ELF-1 (cell line): Measurements from ENCODE around the gene TUBA8.
"Not testable (repeated sequence)": the region's sequence is repeated elsewhere in the genome, so short reads cannot be mapped to it uniquely, and the experiment has no call there.

Experiments
- DNase-seq: peaks from one replicate; pipeline ENCODE4 v3.0.0-alpha.2; 2016; ENCODE audit warnings: low read depth, low spot score

Gene TUBA8

DNA sequence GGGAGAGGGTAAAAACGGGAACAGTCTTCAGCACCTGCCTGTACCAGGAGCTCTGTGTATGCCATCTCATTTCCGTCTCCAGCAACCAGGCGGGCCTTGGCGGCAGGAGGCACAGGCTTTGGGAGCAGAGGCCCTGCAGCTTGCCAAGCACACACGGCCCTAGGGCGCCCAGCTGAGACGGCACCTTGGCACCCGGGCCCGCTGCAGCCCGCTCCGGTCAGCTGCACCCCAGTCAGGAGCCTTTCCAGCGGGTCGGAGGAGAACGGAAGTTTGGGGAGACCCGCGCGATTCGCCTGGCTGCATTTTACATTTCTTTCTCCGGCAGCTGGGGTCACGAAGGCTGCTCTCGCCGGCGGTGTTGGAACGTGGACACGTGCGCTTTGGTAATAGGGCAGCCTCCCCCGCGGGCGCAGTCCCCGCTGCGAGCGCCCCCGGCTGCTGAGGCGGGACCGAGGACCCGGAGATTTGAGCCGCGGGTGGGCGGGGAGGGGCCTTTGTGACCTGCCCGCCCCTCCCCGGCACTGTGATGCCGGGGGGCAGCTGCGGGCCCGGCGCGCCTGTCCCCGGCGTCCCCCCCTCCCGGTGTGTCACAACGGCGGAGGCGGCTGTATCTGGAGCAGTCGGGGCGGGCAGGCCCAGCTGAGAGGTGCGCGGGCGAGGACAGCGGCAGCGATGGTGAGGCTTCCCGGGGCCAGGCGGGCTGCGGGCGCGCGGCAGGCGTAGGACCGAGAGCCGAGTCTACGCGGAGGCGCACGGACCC, at the start of gene TUBA8:
TUBA8 (plus strand) TSS at position 616 of the 760 bp plus-strand sequence; CDS start at position 673, 57 bp downstream.
- DNase-seq: peak; percentile 43

DNA sequence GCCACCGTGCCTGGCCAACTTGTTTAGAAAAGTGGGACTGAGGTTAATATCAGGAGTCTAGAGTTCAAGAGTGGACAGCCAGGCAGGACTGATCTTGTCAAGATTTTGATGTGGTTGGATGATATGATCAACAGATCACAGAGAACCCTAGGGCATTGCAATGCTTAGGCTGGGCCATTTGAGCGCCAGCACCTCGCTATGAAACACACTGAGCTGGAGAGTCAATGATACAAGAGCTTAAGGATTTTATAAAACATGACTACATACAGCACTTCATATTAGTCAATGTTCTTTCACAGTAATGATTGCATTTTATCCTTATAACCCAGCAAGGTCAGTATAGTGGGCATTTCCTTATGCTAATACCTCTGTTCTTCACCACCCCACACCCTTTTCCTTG, 48.2 kb upstream of the TUBA8 start:
- DNase-seq: no peak

DNA sequence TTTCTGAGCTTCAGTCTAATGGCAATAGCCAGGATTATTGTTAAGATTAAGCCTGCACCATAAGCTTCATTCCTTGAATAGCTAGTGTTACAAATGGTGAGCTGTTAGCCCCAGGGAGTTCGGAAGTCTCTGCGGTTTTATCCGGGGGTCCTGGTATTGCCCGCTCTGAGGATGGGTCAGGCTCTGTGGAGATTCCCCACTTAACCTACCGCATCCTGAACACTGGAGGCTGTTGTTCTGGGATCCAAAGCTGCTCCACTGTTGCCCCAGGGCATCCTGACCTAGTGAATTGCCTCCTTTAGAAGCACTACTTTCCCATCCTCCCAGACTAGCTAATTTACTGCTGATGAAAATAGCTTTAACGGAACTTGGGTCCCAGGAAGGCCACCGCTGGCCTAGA, 47.3 kb upstream of the TUBA8 start:
- DNase-seq: peak; percentile 67

DNA sequence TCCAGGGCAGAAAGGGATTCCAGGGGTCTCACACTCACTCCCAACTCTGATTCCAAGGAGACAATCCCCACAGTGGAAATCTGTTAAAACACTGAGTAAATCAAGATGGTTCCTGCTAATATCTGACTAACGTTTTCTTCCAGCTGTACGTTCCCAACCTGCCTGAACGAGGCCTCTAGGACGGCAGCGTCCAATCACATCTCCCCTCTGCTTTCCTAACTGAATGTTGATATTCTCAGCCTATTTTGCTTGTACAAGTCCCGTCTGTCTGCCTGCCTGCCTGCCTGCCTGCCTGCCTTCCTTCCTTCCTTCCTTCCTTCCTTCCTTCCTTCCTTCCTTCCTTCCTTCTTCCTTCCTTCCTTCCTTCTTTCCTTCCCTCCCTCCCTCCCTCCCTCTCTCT, 46.9 kb upstream of the TUBA8 start:
- not testable (repeated sequence) for DNase-seq

DNA sequence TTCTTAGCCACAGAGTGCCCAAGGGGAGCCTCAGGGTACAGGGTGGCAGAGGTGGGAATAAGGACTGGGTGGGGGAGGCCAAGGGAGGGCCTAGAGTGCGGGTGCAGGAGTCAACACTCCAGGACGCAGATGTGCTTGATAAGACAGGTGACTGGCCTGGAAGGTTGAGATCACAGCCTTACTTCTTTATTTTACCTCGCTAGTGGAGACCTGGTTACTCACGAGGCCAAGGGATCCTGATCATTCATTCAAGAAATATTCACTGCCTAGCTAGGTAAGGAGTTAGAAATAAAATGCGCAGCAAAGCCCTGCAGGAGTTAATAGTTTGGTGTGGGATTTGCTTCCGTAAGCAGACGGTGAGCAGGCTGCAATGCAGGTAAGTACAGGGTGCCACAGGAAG, 46.0 kb upstream of the TUBA8 start:
- DNase-seq: no peak

DNA sequence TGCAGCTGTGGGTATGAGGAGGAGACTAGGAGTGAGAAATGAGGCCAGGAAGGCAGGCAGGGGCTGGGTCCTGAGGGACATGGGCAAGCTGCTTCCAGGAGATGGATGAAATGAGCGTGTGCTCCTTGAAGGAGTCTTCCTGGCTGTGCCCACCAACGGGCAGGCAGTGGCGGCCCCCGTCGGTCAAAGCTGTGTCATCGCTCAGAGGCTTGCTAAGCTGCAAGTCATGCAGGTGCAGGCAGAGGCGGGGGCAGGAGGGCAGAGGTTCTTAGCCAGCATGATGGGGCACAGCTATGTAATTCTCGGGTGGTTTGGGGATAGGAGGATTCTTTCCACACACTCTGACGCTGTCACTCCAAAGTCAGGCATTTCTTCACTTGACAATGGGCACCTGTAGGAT, 45.4 kb upstream of the TUBA8 start:
- peak; percentile 16 for DNase-seq

DNA sequence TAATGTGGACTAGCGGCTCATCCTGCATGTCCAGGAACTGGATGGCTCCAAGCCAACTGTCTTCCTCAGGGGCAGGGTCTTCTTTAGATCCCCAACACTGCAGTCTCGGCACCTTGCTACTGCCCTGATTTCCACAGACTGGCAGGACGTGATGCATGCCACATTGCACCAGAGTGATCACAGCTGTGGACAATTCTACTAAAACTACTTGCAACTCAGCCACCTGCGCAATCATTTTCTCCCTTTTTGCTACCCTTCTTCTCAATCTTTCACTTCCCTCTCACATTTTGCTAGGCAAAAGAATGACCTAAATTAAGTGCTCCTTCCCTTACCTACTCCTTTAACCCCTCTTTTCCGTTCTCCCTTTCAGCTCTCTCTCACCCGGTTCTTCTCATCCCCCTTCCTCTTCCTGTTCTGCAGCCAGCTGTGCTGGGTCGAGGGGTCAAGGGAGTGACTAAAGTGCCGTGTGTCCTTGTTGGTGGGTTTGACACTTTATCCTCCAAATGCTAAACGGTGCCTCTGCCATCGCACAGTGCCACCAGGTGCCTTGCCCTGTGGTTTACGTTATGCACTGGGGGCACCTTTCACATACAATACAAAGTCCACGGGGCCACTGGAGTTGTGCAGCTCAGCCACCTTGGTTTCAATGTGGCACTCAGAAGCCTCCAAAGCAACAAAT, 44.3 kb upstream of the TUBA8 start:
- no peak for DNase-seq

DNA sequence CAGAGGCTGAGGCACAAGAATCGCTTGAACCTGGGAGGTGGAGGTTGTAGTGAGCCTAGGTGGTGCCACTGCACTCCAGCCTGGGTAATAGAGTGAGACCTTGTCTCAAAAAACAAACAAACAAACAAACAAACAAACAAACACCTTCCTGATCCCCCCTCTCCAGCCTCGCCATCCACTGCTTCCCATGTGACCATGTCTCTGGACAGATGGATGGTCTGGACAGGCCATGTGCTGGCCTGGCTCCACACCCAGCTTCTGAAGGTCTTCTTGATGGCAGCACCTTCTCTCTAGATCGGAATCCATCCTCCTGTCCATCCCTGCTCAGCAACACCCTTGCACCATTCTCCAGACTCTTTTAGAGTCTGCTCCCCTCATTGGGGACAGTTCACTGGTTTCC, 43.5 kb upstream of the TUBA8 start:
- no peak for DNase-seq

DNA sequence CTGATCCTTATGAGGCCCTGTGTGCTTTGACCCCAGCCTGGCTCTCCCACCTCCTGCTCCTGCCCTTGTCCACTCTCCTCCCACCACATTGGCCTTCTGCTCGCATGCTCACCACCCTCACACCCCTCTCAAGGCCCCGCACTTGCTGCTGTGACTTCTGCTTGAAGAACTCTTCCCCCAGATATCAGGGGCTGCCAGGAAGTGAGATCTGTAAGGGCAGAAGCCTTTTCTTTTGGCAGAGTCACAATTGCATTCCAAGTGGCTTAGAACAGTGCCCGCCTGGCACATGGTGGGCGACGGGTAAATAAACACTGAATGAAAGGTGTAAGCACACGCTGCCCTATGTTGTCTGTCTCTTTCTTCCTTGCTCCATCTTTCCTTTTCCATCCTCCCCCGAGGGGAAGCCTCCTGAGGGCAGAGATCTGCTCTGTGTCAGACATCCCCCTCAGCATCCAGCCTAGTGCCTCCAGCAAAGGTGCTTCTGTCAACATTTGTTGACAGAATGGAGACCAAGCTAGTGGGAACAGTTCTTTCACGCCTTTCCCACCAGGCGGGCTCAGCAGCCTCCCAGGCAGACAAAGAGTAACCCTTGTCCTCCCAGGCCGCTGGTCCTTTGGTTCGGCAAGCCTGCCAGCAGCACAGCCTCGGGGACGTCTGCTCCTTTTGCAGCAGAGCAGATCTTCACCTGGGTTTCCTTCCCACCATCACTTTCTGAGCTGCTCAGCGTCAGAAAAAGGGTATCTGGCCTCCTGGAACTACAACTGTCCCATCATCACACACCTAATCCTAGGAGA, 42.9 kb upstream of the TUBA8 start:
- peak; percentile 85 for DNase-seq

DNA sequence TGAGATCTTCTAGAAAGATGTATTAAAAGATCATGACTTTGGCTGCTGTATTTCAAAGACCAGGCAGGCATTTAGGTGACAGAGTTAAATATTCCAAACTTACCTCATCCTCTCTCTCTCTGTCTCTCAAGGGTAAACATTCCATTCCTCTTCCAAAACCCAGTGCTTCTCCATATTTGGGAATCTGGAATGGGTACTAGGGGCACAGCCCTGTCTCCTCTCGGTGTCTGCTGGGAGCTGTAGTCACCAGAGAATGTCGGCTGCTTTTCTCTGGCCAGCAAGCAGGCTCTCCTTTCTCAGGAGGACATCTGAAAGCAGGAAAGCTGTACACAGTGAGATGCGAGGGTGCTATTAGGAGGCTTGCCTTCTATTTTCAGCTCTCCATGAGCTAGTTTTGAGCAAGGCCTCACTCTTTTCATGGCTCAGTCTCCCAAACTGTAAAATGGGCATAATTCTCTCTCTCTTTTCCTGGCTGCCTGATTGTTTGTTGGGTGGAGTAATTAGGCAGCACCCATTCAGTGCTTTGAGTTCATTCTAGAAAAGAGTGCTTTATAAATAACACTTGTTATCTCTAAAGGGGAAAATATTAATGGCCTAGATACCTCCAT, 42.1 kb upstream of the TUBA8 start:
- peak; percentile 47 for DNase-seq

DNA sequence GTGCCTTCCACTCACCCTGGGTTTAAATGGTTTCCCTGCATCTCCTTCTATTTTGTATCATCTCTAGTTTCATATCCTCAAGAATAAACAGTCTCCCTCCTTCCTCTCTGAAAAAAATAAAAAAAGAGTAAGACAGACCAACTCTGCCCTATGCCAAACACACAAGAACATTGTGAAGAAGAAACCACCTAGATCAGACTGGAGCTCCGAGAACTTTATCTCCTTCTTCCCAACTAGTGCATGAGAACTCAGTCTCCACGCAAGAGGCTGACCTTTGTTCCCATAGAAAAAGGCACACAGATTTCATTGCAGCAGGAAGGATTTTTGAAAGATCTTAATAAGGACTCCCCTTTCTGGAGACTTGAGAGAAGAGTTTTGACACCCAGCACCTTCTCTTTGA, 41.6 kb upstream of the TUBA8 start:
- no peak for DNase-seq

DNA sequence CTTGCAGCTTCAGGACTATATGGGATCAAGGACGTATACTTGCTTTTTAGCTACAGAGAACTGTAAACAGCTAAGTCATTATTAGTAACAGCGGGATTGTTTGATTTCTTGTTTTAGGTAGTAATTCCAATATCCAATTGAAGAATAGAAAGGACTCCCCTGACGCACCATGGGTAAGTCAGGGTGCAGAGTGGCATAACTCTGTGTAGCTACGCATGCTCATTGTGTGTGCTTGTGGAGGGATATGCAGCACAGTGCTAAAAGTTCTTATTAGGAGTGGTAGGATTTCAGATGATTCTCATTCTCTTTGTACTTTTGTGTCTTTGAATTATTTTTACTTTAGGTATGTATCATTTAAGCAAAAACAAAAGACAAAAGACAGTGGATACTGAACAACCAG, 40.6 kb upstream of the TUBA8 start:
- DNase-seq: no peak

DNA sequence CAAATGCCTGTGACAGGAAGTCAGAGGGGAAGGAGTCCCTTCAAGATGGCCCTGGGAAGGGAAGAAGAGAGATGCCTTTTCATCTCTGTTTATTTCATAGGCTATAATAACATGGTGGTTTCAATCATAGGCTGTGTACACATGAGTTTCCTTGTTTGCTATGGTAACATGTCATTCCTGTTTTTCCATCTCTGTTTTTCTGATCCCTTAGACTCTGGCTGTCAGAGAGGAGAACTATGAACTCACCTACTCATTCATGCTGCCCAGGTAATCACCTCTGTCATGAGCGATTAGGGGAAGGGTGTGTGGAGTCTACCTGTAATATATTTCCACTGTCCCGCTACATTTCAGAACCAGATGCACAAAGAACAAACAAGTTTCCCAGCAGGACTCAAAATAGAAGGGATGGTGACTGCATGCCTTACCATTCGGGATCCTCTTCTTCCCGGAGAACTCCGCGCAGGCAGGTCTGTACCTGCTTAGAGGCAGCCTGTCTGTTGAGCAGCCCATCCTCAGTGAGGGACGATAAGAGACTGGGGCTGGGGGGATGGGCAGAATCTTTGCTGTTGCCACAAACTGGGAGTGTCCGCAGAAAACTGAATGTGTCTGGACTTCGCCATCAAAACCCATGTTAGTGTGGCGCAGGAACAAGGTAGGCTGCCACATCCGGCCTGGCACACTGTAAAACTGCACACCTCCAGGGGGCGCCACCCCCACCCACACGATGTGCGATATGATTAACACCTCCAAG, 39.9 kb upstream of the TUBA8 start:
- no peak for DNase-seq

DNA sequence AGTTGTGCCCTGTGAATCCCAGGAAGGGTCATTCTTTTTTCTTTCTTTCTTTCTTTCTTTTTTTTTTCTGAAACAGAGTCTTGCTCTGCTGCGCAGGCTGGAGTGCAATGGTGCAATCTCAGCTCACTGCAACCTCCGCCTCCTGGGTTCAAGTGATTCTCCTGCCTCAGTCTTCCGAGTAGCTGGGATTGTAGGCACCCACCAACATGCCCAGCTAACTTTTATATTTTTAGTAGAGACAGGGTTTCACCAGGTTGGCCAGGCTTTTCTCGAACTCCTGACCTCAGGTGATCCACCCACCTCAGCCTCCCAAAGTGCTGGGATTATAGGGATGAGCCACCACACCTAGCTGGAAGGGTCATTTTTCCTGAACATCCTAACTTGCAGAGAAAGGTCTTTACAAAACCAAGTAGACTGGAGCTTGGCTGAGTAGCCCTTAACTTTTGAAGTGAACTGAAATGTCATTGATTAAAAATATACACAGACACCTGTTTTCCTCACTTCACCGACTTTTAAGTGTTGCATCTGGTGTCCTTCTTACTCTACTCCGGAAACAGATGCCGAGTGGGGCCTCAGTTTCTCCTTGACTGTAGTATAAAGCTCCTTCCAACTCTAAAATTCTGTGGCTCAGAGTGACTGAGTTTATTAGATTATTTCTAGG, 39.2 kb upstream of the TUBA8 start:
- DNase-seq: not testable (repeated sequence)

DNA sequence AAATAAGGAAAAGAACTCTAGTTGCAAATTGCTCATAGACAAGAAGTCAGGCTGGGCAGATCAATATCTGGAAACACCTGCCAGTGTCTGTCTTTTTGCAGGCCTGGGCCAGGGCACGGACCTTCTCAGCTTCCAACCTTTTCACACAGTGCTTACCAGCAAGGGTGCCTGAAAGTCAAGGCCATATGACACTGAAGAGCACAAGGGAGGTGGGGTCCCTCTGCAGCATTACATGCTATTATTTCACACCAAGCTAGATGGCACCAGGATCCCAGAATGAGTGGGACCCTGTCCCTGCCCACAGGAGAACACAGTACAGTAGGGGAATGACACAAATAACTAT, 38.7 kb upstream of the TUBA8 start:
- no peak for DNase-seq

DNA sequence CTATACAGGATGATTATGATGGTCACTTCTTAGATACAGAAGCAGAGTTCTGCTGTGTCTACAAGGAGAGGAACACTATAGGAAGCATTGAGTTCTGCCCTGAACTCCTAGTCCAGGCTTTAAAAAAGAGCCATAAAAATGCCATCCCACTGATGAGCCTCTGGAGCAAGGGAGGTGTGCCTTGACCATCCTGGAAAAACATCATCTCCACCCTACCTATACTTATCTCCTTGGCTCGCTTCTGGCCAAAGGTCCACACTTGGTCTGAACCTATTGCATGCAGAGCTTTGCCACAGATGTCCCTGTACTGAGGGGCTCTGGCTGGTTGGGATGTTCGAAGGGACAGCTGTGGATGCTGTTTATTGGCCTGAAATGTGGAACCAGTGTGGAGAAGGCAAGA, 37.1 kb upstream of the TUBA8 start:
- DNase-seq: no peak

DNA sequence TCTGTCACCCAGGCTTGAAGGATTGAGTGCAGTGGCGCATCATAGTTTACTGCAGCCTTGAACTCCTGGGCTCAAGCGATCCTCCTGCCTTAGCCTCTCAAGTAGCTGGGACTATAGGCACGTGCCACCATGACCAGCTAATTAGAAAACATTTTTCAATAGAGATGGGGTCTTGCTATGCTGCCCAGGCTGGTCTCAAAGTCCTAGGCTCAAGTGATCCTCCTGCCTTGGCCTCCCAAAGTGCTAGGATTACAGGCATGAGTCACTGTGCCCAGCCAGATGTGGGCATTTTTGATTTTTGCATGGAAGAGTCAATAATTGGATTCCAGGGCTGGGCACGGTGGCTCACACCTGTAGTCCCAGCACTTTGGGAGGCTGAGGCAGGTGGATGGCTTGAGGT, 36.7 kb upstream of the TUBA8 start:
- not testable (repeated sequence) for DNase-seq

DNA sequence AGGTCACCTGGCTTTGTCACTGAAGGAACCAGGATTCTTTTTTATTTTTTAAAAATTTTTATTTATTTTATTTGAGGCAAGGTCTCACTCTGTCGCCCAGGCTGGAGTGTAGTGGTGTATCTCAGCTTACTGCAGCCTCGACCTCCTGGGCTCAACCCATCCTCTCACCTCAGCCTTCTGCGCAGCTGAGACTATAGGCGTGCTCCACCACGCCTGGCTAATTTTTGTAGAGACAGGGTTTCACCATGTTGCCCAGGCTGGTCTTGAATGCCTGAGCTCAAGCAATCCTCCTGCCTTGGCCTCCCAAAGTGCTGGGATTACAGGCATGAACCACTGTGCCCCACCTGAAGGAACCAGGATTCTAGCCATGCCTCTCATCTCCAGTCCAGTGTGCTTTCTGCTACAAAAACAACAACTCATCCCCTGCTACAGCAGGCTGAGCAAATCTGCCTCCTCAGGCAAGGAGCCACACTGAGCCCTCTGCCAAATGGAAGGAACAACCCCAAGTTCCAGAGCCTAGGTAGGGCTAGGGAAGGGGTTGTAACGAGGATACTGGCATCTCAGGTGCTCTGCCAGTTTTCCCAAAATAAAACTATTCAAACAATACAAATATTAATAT, 35.4 kb upstream of the TUBA8 start:
- no peak for DNase-seq

DNA sequence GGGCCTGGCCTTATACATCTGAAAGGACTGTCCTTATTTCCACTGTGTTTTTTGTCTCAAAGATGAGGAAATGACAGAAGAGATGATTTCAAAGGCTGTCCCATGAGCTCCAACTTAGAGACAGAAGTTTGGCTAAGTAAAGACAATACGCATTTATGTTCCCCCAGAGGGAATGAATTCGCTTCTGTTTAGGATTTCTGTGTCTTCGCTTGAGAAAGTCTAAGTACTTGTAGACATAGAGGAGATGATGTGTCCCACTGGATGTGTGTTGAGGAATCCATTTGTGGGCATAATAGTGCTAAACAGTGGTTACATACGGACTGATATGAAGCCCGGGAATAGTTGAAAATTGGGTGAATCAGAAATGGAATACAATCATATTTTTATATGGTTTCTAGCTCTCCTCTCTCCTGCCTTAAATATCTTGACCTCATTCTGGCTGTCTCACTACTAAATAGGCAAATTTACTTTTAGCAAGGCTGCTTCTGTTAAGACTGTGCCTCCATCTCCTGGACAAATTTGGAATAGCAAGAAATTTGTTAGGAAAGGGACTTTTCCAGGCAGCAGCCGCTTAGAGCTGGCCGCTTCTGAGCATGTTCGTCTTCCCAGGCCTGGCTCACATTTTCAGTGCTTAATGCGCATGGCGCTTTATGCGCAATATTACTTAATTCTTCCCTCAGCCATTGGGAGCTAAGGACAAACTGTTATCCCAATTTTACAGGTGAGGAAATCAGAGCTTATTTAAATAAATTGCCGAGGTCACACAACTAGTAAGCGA, 34.7 kb upstream of the TUBA8 start:
- peak; percentile 86 for DNase-seq
